ENCODE data around the gene FBXO42. TPM values are rescaled to one million over a fixed set of nuclear protein-coding genes. Genes with fewer than 3 reads are reported as not detected.
A peak's percentile ranks its signal among the peaks of the same experiment; 100 is the strongest.
"Not testable (repeated sequence)": the region's sequence is repeated elsewhere in the genome, so short reads cannot be mapped to it uniquely, and the experiment has no call there.

FBXO42 gene
- total RNA-seq, 1 donor from 2014 or later, result 5.8 TPM

- DNase-seq (ENCODE audit: low read depth), result no peak
- TF ChIP-seq CTCF (conservative IDR thresholded peaks at IDR 0.05; ENCODE audit: low read depth, low read length), result no peak
- no peak overlapping the region for H3K4me3 ChIP-seq (ENCODE audit: low read depth, low read length)
Observed at GRCh38 chr1:16354619-16355018, 2.3 kb upstream of the FBXO42 start.

GRCh38 chr1:16352842-16353535 is 709 bp upstream of the FBXO42 start:
- peak overlapping the region; percentile 98 for H3K4me3 ChIP-seq (ENCODE audit: low read depth, low read length)
- TF ChIP-seq CTCF (conservative IDR thresholded peaks at IDR 0.05; ENCODE audit: low read depth, low read length), result no peak
- no peak for DNase-seq (ENCODE audit: low read depth)

- no peak for DNase-seq (ENCODE audit: low read depth)
- peak overlapping the region; percentile 98 for H3K4me3 ChIP-seq (ENCODE audit: low read depth, low read length)
- TF ChIP-seq CTCF (conservative IDR thresholded peaks at IDR 0.05; ENCODE audit: low read depth, low read length), result no peak
Observed at GRCh38 chr1:16351456-16351993, 755 bp downstream of the FBXO42 start.

- no peak for TF ChIP-seq CTCF (conservative IDR thresholded peaks at IDR 0.05; ENCODE audit: low read depth, low read length)
- DNase-seq (ENCODE audit: low read depth), result no peak
- no peak overlapping the region for H3K4me3 ChIP-seq (ENCODE audit: low read depth, low read length)
Observed at GRCh38 chr1:16349847-16350406, 2.4 kb downstream of the FBXO42 start.

GRCh38 chr1:16348414-16349182 is 3.7 kb downstream of the FBXO42 start:
- no peak overlapping the region for H3K4me3 ChIP-seq (ENCODE audit: low read depth, low read length)
- DNase-seq (ENCODE audit: low read depth), result peak; percentile 76
- TF ChIP-seq CTCF (conservative IDR thresholded peaks at IDR 0.05; ENCODE audit: low read depth, low read length), result no peak

- DNase-seq (ENCODE audit: low read depth); H3K4me3 ChIP-seq (ENCODE audit: low read depth, low read length): not testable (repeated sequence)
Observed at GRCh38 chr1:16343276-16343675, 9.0 kb downstream of the FBXO42 start.

GRCh38 chr1:16342331-16343062 is 9.8 kb downstream of the FBXO42 start:
- DNase-seq (ENCODE audit: low read depth), result no peak
- H3K4me3 ChIP-seq (ENCODE audit: low read depth, low read length), result no peak overlapping the region
- TF ChIP-seq CTCF (conservative IDR thresholded peaks at IDR 0.05; ENCODE audit: low read depth, low read length), result no peak
